ENCODE data around the gene CDH23.

Gene CDH23

GRCh38 chr10:71688256-71688655 lies 291.5 kb downstream of the CDH23 start:
- no peak overlapping the region for H3K9ac ChIP-seq (ENCODE audit: low read length in 5 of 5)
- H3K4me1 ChIP-seq (ENCODE audit: control insufficient read depth in 5 of 5, insufficient read depth in 5 of 5, low read length in 5 of 5), result peaks cover 3 to 45% (median 31%) of the 10 kb centered on the region in 5 donors
- no peaks in the 10 kb centered on the region for H3K27me3 ChIP-seq (ENCODE audit: control insufficient read depth in 5 of 5, insufficient read depth in 4 of 5, low read length in 5 of 5)
- no peak overlapping the region for H3K27ac ChIP-seq (ENCODE audit: low read depth, low read length)
- peaks cover 0 to 12% (median 5%) of the 10 kb centered on the region in 5 donors for H3K9me3 ChIP-seq (ENCODE audit: control insufficient read depth in 5 of 5, low read length in 5 of 5)
- H3K36me3 ChIP-seq (ENCODE audit: control insufficient read depth in 5 of 5, insufficient read depth in 5 of 5, low read length in 5 of 5), result no peaks in the 10 kb centered on the region
- H3K4me3 ChIP-seq (ENCODE audit: low read depth in 1 of 5, low read length in 5 of 5), result no peak overlapping the region

- H3K4me1 ChIP-seq (ENCODE audit: control insufficient read depth in 5 of 5, insufficient read depth in 5 of 5, low read length in 5 of 5), result peaks cover 3 to 50% (median 39%) of the 10 kb centered on the region in 5 donors
- H3K4me3 ChIP-seq (ENCODE audit: low read depth in 1 of 5, low read length in 5 of 5), result no peak overlapping the region
- H3K9ac ChIP-seq (ENCODE audit: low read length in 5 of 5), result no peak overlapping the region
- H3K36me3 ChIP-seq (ENCODE audit: control insufficient read depth in 5 of 5, insufficient read depth in 5 of 5, low read length in 5 of 5), result no peaks in the 10 kb centered on the region
- H3K27me3 ChIP-seq (ENCODE audit: control insufficient read depth in 5 of 5, insufficient read depth in 4 of 5, low read length in 5 of 5), result no peaks in the 10 kb centered on the region
- H3K9me3 ChIP-seq (ENCODE audit: control insufficient read depth in 5 of 5, low read length in 5 of 5), result peaks cover 0 to 12% (median 5%) of the 10 kb centered on the region in 5 donors
- H3K27ac ChIP-seq (ENCODE audit: low read depth, low read length), result no peak overlapping the region
These were observed 293.5 kb downstream of the CDH23 start for GRCh38 chr10:71690094-71690720.

DNA sequence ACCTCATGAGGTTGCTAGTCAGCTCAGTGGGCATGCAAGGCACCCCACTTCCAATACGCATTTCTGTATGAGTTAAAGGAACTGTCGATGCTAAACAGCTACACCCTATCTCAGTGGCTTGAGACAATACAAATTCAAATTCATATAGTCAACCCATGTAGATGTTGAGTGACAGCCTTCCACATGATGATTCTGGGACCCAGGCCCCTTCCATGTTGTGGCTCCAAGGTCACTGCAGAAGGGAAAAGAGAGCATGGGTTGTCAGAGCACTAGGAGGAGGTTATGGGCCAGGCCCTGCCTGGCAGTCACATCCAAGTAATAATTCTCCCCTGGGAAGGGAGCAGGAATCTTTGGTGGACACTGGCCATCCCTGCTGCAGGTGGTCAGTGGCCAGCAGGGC lies 294.7 kb downstream of the CDH23 start:
- H3K4me1 ChIP-seq (ENCODE audit: control insufficient read depth in 5 of 5, insufficient read depth in 5 of 5, low read length in 5 of 5), result peaks cover 7 to 57% (median 44%) of the 10 kb centered on the region in 5 donors

GRCh38 chr10:71692598-71693306 lies 296.0 kb downstream of the CDH23 start:
- Histone ChIP-seq H3K4me3 (ENCODE audit: low read depth in 1 of 5, low read length in 5 of 5) (no peak overlapping the region), H3K4me1 (ENCODE audit: control insufficient read depth in 5 of 5, insufficient read depth in 5 of 5, low read length in 5 of 5) (peaks cover 9 to 55% (median 43%) of the 10 kb centered on the region in 5 donors), H3K27ac (ENCODE audit: low read depth, low read length) (peak overlapping the region; percentile 75), H3K36me3 (ENCODE audit: control insufficient read depth in 5 of 5, insufficient read depth in 5 of 5, low read length in 5 of 5) (no peaks in the 10 kb centered on the region), H3K9ac (ENCODE audit: low read length in 5 of 5) (no peak overlapping the region), H3K9me3 (ENCODE audit: control insufficient read depth in 5 of 5, low read length in 5 of 5) (peaks cover 0 to 12% (median 5%) of the 10 kb centered on the region in 5 donors), H3K27me3 (ENCODE audit: control insufficient read depth in 5 of 5, insufficient read depth in 4 of 5, low read length in 5 of 5) (no peaks in the 10 kb centered on the region)

More for the DNA sequence above, 294.7 kb downstream of the CDH23 start:
- no peaks in the 10 kb centered on the region for H3K36me3 ChIP-seq (ENCODE audit: control insufficient read depth in 5 of 5, insufficient read depth in 5 of 5, low read length in 5 of 5)
- H3K9ac ChIP-seq (ENCODE audit: low read length in 5 of 5), result no peak overlapping the region
- peaks cover 0 to 12% (median 5%) of the 10 kb centered on the region in 5 donors for H3K9me3 ChIP-seq (ENCODE audit: control insufficient read depth in 5 of 5, low read length in 5 of 5)
- H3K4me3 ChIP-seq (ENCODE audit: low read depth in 1 of 5, low read length in 5 of 5), result no peak overlapping the region
- no peaks in the 10 kb centered on the region for H3K27me3 ChIP-seq (ENCODE audit: control insufficient read depth in 5 of 5, insufficient read depth in 4 of 5, low read length in 5 of 5)
- H3K27ac ChIP-seq (ENCODE audit: low read depth, low read length), result no peak overlapping the region

DNA sequence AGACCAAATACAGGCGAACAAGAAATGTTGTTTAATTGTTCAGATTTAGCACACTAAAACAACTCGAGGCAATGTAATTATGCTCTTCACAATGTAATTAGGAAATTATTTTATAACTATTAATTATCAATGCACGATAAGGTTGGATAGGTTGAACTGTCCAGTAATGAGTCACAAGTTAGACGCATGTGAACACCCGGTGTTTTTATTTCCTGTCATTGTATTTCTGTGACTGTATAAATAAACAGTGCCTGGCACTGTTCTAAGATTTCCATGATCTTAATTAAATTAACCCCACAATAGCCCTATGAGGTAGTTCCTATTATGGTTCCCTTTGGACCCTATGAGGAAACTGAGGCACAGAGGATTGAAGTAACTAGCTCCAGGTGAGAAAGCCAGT lies 296.7 kb downstream of the CDH23 start:
- H3K4me1 ChIP-seq (ENCODE audit: control insufficient read depth in 5 of 5, insufficient read depth in 5 of 5, low read length in 5 of 5), result peaks cover 9 to 55% (median 43%) of the 10 kb centered on the region in 5 donors
- peak overlapping the region; percentile 75 for H3K27ac ChIP-seq (ENCODE audit: low read depth, low read length)
- H3K27me3 ChIP-seq (ENCODE audit: control insufficient read depth in 5 of 5, insufficient read depth in 4 of 5, low read length in 5 of 5), result no peaks in the 10 kb centered on the region
- H3K36me3 ChIP-seq (ENCODE audit: control insufficient read depth in 5 of 5, insufficient read depth in 5 of 5, low read length in 5 of 5), result no peaks in the 10 kb centered on the region
- no peak overlapping the region for H3K4me3 ChIP-seq (ENCODE audit: low read depth in 1 of 5, low read length in 5 of 5)
- H3K9me3 ChIP-seq (ENCODE audit: control insufficient read depth in 5 of 5, low read length in 5 of 5), result peaks cover 0 to 12% (median 4%) of the 10 kb centered on the region in 5 donors
- H3K9ac ChIP-seq (ENCODE audit: low read length in 5 of 5), result peak overlapping the region in 1 of 5 donors; percentile 21

GRCh38 chr10:71694039-71694501 lies 297.4 kb downstream of the CDH23 start:
- H3K4me1 ChIP-seq (ENCODE audit: control insufficient read depth in 5 of 5, insufficient read depth in 5 of 5, low read length in 5 of 5), result peaks cover 9 to 55% (median 43%) of the 10 kb centered on the region in 5 donors
- H3K9me3 ChIP-seq (ENCODE audit: control insufficient read depth in 5 of 5, low read length in 5 of 5), result peaks cover 0 to 12% (median 4%) of the 10 kb centered on the region in 5 donors
- H3K9ac ChIP-seq (ENCODE audit: low read length in 5 of 5), result no peak overlapping the region
- peak overlapping the region in 1 of 5 donors; percentile 11 for H3K4me3 ChIP-seq (ENCODE audit: low read depth in 1 of 5, low read length in 5 of 5)
- H3K27ac ChIP-seq (ENCODE audit: low read depth, low read length), result peak overlapping the region; percentile 75
- no peaks in the 10 kb centered on the region for H3K27me3 ChIP-seq (ENCODE audit: control insufficient read depth in 5 of 5, insufficient read depth in 4 of 5, low read length in 5 of 5)
- peaks cover 0 to 2% (median 0%) of the 10 kb centered on the region in 5 donors for H3K36me3 ChIP-seq (ENCODE audit: control insufficient read depth in 5 of 5, insufficient read depth in 5 of 5, low read length in 5 of 5)

DNA sequence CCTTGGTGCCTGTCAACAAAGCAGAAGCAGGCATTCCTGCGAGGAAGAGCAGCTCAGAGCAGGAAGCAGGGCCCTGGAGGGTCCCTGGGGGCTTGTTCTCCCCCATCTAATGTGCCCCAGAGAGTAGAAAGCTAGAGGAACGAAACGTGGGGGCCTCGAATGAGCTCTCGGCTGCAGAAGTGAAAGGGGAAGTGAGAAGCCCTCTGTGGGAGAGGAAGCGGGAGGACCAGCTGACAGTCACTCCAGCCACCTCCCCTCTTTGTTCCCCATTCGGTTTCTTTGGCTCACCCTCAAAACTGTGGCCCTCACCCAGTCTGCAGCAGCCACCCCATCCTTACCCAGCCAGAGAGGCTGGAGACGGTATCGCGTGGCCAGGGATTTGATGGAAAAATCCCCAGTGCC lies 297.8 kb downstream of the CDH23 start:
- H3K36me3 ChIP-seq (ENCODE audit: control insufficient read depth in 5 of 5, insufficient read depth in 5 of 5, low read length in 5 of 5), result peaks cover 0 to 3% (median 0%) of the 10 kb centered on the region in 5 donors
- H3K27ac ChIP-seq (ENCODE audit: low read depth, low read length), result peak overlapping the region; percentile 75
- H3K9me3 ChIP-seq (ENCODE audit: control insufficient read depth in 5 of 5, low read length in 5 of 5), result peaks cover 0 to 12% (median 4%) of the 10 kb centered on the region in 5 donors
- peak overlapping the region in 2 of 5 donors; percentile 11 to 26 for H3K4me3 ChIP-seq (ENCODE audit: low read depth in 1 of 5, low read length in 5 of 5)
- H3K4me1 ChIP-seq (ENCODE audit: control insufficient read depth in 5 of 5, insufficient read depth in 5 of 5, low read length in 5 of 5), result peaks cover 9 to 55% (median 43%) of the 10 kb centered on the region in 5 donors
- no peak overlapping the region for H3K9ac ChIP-seq (ENCODE audit: low read length in 5 of 5)
- no peaks in the 10 kb centered on the region for H3K27me3 ChIP-seq (ENCODE audit: control insufficient read depth in 5 of 5, insufficient read depth in 4 of 5, low read length in 5 of 5)

DNA sequence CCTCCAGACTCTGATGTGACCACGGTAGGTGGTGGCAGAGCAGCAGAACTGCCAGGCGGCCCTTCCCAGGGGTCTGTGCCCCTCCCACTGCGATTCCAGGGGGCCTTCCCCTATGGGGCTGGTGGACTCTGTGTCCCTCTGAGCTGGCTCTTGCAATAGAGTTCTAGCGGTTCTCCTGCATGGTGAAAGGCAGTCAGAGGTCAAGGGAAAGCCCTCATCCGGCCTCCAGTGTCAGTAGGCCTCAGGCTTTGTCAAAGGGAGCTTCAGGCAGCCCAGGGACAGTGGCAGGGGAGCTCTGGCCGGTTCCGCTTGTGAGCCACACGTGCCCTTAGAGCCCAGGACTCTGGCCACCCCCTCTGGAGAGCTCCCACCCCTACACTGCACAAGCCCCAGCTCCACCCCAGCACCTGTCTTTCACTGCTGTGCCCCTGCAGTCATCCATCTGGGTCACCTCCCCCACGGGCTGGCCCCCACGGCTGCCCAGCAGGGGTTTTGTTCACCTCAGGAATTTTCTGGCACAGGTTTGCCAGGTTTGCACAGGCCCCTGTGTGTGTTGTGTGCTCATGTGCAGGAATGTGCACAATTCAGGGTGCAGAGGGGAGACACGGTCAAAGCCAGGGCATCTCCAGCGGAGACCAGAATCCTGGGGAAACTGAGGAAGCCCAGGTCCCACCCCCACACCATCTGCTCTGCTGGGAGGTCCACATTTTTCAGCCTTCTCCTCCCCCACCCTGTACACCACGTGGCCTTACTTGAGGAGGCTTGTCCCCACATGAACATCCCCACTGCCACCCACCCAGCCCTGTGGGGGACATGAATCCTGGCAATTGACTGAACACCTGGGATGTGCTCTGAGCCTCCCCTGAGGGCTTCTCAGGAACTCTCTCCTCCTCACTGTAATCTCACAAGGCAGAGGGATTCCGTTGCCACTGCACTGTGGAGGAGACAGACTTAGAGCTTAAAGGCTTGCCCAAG lies 299.1 kb downstream of the CDH23 start:
- Histone ChIP-seq H3K4me1 (ENCODE audit: control insufficient read depth in 5 of 5, insufficient read depth in 5 of 5, low read length in 5 of 5) (peaks cover 9 to 55% (median 47%) of the 10 kb centered on the region in 5 donors), H3K27ac (ENCODE audit: low read depth, low read length) (peak overlapping the region; percentile 75), H3K27me3 (ENCODE audit: control insufficient read depth in 5 of 5, insufficient read depth in 4 of 5, low read length in 5 of 5) (no peaks in the 10 kb centered on the region), H3K36me3 (ENCODE audit: control insufficient read depth in 5 of 5, insufficient read depth in 5 of 5, low read length in 5 of 5) (peaks cover 0 to 3% (median 0%) of the 10 kb centered on the region in 5 donors), H3K9ac (ENCODE audit: low read length in 5 of 5) (no peak overlapping the region), H3K9me3 (ENCODE audit: control insufficient read depth in 5 of 5, low read length in 5 of 5) (peaks cover 0 to 12% (median 4%) of the 10 kb centered on the region in 5 donors), H3K4me3 (ENCODE audit: low read depth in 1 of 5, low read length in 5 of 5) (no peak overlapping the region)

DNA sequence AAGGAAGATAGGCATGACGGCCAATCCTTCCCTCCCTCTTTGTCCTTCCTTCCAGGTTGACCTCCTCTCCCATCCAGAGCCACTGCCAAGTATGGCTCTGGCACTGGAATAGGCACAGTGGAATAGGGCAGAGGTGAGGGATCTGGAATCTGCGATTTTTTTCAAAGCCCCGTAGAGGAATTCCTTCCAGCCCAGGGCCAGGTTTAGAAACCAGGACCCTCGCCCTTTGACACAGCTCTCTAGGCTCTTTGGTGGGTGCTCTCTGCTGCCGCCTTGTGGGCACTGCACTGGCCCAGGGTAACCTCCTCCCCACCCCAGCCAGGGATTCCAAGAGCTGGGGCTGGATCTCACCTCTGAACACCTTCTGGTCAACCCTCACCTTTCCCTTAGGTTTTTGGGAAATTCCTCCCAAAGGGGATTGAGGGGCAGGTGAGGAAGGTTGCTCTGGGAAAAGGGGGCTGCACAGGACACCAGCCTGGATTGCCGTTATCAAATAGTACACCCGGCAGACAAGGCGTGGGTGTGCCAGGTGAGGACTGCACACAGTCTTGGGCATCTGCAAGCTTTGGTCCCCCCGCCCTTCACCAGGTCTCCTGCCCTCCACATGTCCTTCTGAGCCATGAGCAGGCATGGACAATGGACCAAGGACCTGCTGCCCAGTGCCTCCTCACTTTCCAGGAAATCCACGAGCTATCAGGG lies 300.1 kb downstream of the CDH23 start:
- no peaks in the 10 kb centered on the region for H3K27me3 ChIP-seq (ENCODE audit: control insufficient read depth in 5 of 5, insufficient read depth in 4 of 5, low read length in 5 of 5)
- peaks cover 0 to 2% (median 0%) of the 10 kb centered on the region in 5 donors for H3K9me3 ChIP-seq (ENCODE audit: control insufficient read depth in 5 of 5, low read length in 5 of 5)
- H3K4me3 ChIP-seq (ENCODE audit: low read depth in 1 of 5, low read length in 5 of 5), result no peak overlapping the region
- peaks cover 9 to 55% (median 54%) of the 10 kb centered on the region in 5 donors for H3K4me1 ChIP-seq (ENCODE audit: control insufficient read depth in 5 of 5, insufficient read depth in 5 of 5, low read length in 5 of 5)
- H3K27ac ChIP-seq (ENCODE audit: low read depth, low read length), result no peak overlapping the region
- H3K9ac ChIP-seq (ENCODE audit: low read length in 5 of 5), result no peak overlapping the region
- peaks cover 0 to 3% (median 0%) of the 10 kb centered on the region in 5 donors for H3K36me3 ChIP-seq (ENCODE audit: control insufficient read depth in 5 of 5, insufficient read depth in 5 of 5, low read length in 5 of 5)

Measured in subcutaneous abdominal adipose tissue (tissue), 5 donors.